GM10847 (cell line): Measurements from ENCODE around the gene MOV10.

Source experiments
- POLR2A ChIP-seq: IDR thresholded peaks from 2 replicates; pipeline ENCODE4 v1.6.1; 2011; ENCODE audit not compliant: insufficient read length; ENCODE audit errors: extremely low read depth

The MOV10 gene

DNA sequence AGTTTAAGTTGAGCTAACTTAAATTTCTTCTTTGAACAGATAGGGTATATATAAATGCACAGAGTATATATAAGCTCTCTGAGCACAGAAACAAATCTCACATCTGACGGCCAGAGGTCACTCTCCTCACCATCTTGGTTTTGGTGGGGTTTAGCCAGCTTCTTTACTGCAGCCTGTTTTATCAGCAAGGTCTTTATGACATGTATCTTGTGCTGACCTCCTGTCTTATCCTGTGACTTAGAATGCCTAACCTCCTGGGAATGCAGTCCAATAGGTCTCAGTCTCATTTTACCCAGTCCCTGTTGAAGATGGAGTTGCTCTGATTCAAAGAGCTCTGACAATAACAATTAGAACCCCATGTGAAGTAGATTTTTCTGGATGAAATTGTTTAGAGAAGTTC is 1.6 kb upstream of the MOV10 start:
- TF ChIP-seq POLR2A: no peak

DNA sequence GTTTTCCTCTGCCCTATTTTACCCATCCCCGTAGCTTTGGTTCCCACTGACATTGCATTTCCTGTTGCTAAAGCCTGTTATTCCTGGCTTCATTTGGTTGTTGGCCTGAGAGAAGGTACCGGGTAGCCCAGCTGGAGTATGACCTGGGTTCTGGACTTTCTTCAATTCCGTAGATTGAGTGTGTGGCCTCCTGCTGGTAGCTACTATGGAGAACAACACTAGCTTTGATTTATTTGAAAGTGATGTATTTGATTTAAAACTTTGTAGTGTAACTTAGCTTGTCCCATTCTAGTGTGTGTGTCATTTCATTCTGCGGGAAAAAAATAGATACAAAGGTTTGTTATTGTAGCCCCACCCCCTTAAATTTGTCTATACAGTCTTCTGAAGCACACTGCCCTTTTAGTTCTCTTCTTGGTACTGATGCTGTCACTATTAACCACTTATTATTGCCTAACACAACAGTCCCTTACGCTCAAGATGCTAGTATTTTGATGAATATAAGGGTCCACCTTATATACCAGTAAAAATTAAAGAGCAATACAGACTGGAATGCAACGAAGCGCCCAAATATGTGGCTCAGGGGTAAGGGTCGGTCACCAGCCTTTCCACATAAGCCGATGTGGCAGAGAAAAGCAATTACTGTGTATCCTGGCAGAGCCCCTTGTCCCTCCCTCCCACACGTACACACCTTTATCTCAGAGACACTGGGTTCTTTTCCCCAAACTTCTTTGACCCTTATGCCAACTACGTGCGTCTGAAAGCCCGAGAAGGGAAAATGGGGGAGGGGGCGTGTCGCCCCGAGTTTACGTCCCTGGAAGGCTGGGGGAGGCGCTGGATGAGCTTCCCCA is 643 bp upstream of the MOV10 start:
- no peak for TF ChIP-seq POLR2A

DNA sequence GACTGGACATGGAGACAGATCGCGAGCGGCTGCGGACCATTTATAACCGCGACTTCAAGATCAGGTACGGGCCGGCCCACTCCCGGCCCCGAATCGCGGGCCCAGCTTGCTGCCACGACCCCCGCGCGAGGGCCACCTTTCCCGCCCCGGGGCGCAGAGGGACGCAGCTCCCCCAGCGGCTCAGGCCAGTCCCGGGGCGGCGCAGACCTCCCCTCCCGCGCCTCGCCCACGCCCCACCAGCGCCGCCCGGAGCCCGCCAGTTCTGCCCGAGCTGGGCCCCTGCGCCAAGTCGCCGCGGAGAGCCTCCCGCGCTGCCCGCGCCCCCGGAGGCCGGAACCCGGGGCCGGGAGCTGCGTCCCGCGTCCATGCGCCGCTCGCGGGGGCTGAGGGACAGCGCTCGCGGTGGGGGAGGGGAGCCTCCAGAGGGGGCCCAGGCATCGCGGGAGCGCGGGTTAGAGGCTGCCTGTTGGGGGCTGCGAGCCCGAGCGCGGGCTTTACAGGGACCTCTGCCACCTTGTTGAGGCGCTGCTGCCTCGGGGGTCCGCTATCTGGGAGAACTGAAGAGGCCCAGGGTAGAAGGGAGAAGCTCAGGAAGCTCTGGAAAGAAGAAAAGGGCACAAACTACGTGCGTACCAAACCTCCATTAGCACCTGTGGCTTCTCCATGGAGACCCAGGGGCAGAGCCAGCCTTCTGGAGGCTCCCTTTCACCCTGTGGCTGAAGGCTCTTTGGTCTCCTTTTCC is 698 bp downstream of the MOV10 start:
- TF ChIP-seq POLR2A: peak; percentile 22

DNA sequence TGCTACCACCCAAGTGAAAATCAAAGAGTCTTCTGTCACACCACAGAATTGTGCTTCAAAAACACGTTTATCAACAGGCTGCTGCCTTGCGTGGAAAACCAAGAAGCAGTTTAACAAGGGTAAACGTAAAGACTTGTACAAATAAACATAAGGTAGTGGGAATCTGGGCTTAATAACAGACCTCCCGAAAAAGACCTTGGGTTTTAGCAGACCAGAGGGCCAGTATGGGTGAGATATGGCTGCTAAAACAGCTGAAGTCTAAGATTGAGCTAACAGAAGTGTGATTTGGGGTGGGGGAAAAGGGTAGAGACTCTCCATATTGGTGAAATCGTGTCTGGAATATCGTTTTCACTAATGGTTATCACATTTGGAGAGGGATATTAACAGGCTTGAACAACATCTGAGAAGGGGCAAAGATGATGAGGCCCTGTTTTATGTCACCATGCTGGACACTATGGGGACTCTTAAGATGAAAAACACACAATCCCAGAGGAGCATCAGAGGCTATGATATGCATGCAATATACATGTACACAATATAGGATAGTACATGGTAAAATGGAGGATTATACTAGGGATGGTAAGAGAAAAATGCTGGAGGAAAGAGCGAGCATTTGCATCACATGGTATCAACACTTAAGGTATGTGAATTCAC is 1.4 kb downstream of the MOV10 start:
- no peak for TF ChIP-seq POLR2A

DNA sequence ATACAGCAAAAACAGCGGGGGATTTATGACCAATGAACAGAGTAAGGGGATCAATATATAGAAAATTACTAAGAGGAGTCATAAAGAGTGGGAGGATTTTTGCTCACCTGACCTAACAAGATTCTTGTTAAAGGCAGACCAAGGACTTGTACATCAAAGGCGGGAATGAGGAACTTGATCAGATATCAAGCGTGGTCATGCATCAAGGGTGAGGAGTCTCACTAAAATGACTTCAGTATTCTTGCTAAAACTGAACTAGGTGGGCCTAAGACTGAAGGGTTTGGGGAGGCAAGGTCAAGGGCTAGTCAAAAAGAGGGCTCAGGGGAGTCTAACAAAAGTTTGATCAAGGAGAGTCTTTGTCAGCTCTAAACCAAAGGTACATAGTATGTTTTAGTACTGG is 2.1 kb downstream of the MOV10 start:
- no peak for TF ChIP-seq POLR2A

DNA sequence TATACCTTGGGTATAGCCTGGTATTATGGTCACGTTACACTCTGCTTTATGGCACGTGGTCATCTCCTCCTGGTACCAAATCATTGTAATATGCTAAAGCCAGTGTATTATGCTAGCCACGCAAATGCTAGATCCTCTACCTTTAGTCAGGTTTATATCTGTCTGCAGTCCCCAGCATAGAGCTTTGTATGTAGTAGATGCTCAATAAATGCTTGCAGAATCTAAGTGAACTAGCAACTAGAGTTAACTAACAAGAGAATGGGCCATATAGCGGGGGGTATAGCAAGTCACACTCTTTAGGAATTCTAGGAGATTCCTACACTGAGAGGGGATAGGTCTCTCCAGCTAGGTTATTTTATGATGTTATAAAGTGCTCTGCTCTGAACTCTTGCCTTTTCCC is 3.0 kb downstream of the MOV10 start:
- TF ChIP-seq POLR2A: no peak

DNA sequence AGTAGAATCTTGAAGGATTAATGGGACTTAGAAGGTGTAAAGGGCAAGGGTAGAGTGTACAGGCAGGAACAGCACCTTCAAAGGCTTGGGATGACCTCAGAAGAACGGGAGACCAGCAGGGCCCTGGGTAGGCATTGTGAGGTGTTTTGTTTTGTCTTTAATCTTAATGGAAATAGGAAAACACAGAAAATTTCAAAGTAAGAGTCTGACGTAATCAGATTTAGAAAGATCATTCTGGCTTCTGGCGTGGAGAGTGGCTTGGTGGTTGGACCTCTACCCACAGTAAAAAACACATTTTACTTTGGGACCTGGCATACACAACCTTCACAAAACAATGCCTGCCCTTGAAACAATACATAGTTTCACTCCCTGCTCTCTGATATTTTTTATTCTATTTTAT is 4.1 kb downstream of the MOV10 start:
- TF ChIP-seq POLR2A: no peak

DNA sequence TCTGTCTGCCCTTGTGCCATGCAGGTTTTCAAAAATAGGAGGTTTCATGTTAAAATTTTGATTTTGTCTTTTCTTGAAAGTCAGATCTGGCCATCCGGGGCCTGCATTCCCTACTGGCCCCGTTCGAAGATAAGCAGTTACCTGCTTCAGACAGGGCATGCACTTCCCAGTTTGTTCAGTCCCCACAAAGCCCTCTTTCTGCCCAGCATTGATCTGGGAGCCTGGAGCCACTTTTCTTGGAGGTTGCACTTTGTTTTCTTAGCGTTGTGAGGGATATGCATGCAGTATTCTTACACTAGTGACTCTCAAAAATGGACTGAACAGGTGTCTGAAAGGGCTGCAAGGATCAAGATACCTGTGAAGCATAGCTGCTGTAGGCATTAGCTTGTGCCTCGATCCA is 11.5 kb downstream of the MOV10 start:
- TF ChIP-seq POLR2A: no peak

DNA sequence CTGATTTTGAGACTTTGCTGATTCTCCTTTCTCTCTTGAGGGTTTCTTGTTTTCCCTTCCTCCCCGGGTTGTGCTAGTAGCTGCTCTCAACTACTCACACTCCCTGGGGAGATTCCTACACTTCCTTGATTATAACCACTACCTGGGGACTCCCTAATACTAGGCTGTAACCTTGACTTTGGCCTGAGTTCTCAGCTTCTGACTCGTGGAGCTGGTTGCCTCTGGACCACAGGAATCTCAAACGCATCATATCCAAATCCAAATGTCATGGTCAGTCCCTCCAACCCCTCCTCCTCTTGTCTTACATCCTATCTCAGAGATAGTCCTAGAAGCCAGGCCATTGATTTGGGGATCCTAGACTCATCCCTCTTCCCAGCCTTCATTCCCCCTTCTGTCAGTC is 12.0 kb downstream of the MOV10 start:
- no peak for TF ChIP-seq POLR2A

DNA sequence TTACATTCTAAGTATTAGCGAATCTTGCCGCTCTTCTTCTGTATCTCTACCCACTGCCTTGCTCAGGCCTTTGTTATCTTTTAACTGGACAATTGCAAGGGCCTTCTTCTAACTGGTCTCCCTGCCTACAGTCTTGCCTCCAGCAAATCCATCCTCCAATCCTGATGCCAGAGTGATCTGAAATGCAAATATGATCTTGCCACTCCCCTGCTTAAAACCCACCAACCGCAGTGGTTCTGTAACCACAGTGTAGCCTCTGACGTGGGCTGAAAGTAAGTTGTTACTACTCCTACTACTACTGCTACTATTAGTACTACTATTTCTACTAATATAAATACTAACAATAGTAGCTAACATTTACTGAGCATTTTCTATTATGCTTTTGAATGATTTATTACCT is 12.4 kb downstream of the MOV10 start:
- no peak for TF ChIP-seq POLR2A

DNA sequence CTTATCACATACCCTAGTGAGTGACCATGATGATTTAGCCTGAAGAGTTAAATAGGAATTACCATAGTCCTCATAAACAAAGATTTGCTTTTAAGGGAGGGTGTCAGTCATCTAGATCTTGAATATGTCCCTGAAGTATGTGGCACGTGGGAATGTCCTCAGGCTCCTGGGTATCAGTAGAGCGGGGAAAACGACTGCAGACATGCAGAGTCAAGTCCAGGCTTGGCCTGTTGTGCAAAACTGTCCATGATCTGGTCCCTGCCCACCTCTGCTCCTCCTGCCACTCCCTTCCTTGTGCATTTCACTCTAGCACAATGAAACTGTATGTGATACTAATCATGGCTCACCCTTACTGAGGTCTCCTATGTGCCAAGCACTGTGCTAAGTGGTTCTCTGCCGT is 12.9 kb downstream of the MOV10 start:
- no peak for TF ChIP-seq POLR2A

DNA sequence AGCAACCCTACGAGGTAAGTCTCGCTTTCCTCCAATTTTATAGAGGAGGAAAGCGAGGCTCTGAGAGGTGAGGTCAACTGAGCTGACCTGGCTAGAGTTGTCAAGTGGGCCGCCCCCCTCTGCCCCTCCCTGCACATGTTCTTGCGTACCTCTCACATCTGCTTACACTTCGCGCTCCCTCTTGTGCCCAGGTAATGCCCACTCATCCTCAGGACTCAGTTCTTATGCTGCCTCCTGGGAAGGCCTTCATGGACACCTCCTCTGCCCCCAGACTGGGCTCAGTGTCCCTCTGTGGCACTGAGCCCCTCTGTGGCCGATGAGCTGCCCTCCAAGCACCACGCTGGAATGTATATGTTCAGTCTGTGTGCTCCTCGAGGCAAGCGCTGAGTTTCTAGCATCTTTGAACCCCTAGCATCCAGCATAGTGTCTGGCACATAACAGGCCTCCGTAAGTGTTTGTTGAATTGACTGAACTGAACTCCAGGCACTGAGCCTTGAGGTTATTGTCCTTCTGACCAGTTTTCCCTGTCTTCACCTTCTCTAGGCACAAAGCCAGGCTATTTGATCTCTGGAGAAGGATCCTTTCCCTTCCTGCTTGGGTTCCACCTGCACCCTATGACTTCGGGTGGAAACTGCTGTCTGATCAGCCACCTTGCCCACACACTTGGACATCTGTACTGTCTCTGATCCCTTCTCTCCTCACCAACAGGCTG is 13.5 kb downstream of the MOV10 start:
- no peak for TF ChIP-seq POLR2A

DNA sequence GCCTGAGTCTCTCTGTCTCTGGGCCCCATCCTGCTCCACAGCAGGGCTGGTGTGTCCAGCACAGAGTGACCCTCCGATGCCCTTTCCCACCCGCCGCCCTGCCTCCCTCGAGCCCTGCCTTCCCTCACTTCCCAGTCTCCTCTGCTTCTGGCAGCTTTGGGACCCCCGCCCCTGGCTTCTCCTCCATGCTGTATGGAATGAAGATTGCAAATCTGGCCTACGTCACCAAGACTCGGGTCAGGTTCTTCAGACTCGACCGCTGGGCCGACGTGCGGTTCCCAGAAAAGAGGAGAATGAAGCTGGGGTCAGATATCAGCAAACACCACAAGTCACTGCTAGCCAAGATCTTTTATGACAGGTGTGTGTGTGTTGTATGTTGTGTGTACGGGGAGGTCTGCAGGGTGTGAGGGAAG is 14.3 kb downstream of the MOV10 start:
- TF ChIP-seq POLR2A: no peak

DNA sequence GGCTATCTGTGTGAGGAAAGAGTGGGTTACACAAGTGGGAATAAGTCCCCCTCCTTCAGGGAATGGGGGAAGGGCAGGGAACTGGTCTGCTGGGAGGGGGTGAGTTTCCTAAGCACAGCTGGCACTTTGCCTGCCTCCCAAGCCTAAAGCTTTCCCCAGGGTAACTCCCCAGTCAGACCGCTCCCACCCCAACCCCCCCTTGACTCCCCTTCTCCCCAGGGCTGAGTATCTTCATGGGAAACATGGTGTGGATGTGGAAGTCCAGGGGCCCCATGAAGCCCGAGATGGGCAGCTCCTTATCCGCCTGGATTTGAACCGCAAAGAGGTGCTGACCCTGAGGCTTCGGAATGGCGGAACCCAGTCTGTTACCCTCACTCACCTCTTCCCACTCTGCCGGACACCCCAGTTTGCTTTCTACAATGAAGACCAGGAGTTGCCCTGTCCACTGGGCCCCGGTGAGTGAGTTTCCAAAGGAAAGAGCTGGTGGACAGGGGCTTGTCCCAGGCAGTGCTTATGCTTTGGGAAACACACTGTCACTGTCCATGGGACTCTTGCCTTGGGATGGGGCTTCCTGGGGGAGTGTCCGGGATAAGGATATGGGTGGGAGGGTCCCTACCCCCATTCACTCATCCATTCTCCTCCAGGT is 14.9 kb downstream of the MOV10 start:
- TF ChIP-seq POLR2A: no peak

DNA sequence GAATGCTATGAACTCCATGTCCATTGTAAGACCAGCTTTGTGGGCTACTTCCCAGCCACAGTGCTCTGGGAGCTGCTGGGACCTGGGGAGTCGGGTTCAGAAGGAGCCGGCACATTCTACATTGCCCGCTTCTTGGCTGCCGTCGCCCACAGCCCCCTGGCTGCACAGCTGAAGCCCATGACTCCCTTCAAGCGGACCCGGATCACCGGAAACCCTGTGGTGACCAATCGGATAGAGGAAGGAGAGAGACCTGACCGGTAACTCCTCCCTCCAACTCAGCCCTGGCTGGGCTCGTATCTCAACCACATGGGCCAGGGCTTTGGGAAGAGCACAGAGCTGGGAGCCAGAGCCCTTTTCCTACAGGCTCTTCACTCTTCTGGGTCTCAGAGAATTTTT is 15.4 kb downstream of the MOV10 start:
- TF ChIP-seq POLR2A: no peak
